Measurements from ENCODE around the gene ST8SIA4.

- TF ChIP-seq EZH2 (IDR thresholded peaks at IDR 0.05; ENCODE audit: borderline replicate concordance, insufficient read depth, low read depth, low read length, poor library complexity, severe bottlenecking) = no peak
- no peak for TF ChIP-seq CTCF (IDR thresholded peaks at IDR 0.05)
Observed at GRCh38 chr5:100775533-100775855, 127.6 kb downstream of the ST8SIA4 start.

All from B cell (primary cell).